HL-60/S4 treated with retinoic acid at 250 ng/mL for 4 days and 3 days (cell line): ENCODE results near the gene KCNQ1.

Source experiments
- in situ Hi-C: fragments of 300-500 bp; cut with MboI; formaldehyde crosslinking; loops from 2 replicates; pipeline ENCODE4 v1.7.0; 2022; ENCODE audit warnings: low sequenced_read_pairs

Gene KCNQ1

GRCh38 chr11:2498750-2499149, 53.9 kb downstream of the KCNQ1 start:
- in situ Hi-C loops, result no loop called here

- in situ Hi-C loops, result loop anchor here (25.0 kb wide), 1 partner anchor 320 kb away; no protein-coding TSS in a partner anchor
These were observed 62.5 kb downstream of the KCNQ1 start for GRCh38 chr11:2507212-2507901.

- in situ Hi-C loops, result loop anchor here (25.0 kb wide), 1 partner anchor 321 kb away; no protein-coding TSS in a partner anchor
These were observed 63.3 kb downstream of the KCNQ1 start for GRCh38 chr11:2507945-2508749.

- in situ Hi-C loops, result loop anchor here (25.0 kb wide), 1 partner anchor 321 kb away; no protein-coding TSS in a partner anchor
These were observed 64.0 kb downstream of the KCNQ1 start for GRCh38 chr11:2508793-2509192.

- in situ Hi-C loops, result loop anchor here (25.0 kb wide), 1 partner anchor 322 kb away; no protein-coding TSS in a partner anchor
These were observed 64.7 kb downstream of the KCNQ1 start for GRCh38 chr11:2509481-2510001.

GRCh38 chr11:2510626-2511402, 66.0 kb downstream of the KCNQ1 start:
- in situ Hi-C loops, result loop anchor here (25.0 kb wide), 1 partner anchor 324 kb away; no protein-coding TSS in a partner anchor

- in situ Hi-C loops, result loop anchor here (25.0 kb wide), 1 partner anchor 324 kb away; no protein-coding TSS in a partner anchor
These were observed 66.9 kb downstream of the KCNQ1 start for GRCh38 chr11:2511421-2512369.

GRCh38 chr11:2512431-2513407, 67.9 kb downstream of the KCNQ1 start:
- in situ Hi-C loops, result loop anchor here (25.0 kb wide), 1 partner anchor 325 kb away; no protein-coding TSS in a partner anchor

- in situ Hi-C loops, result loop anchor here (25.0 kb wide), 1 partner anchor 326 kb away; no protein-coding TSS in a partner anchor
These were observed 68.6 kb downstream of the KCNQ1 start for GRCh38 chr11:2513441-2513840.

- in situ Hi-C loops, result loop anchor here (25.0 kb wide), 1 partner anchor 328 kb away; no protein-coding TSS in a partner anchor
These were observed 70.8 kb downstream of the KCNQ1 start for GRCh38 chr11:2515401-2516275.

GRCh38 chr11:2516276-2517015, 71.6 kb downstream of the KCNQ1 start:
- in situ Hi-C loops, result loop anchor here (25.0 kb wide), 1 partner anchor 329 kb away; no protein-coding TSS in a partner anchor

GRCh38 chr11:2517016-2517385, 72.2 kb downstream of the KCNQ1 start:
- in situ Hi-C loops, result loop anchor here (25.0 kb wide), 1 partner anchor 330 kb away; no protein-coding TSS in a partner anchor

- in situ Hi-C loops, result loop anchor here (25.0 kb wide), 1 partner anchor 330 kb away; no protein-coding TSS in a partner anchor
These were observed 72.7 kb downstream of the KCNQ1 start for GRCh38 chr11:2517386-2518064.

GRCh38 chr11:2518111-2518982, 73.5 kb downstream of the KCNQ1 start:
- in situ Hi-C loops, result loop anchor here (25.0 kb wide), 1 partner anchor 331 kb away; no protein-coding TSS in a partner anchor

- in situ Hi-C loops, result loop anchor here (25.0 kb wide), 1 partner anchor 332 kb away; no protein-coding TSS in a partner anchor
These were observed 74.2 kb downstream of the KCNQ1 start for GRCh38 chr11:2518983-2519340.
